Raji (cell line): ENCODE data around the gene MVB12B.

Experiments used
- POLR2A ChIP-seq: IDR thresholded peaks from 2 replicates; pipeline ENCODE4 v1.6.1; 2011; ENCODE audit warnings: low read depth, low read length, control low read depth; ENCODE audit not compliant: insufficient read depth

MVB12B gene

DNA sequence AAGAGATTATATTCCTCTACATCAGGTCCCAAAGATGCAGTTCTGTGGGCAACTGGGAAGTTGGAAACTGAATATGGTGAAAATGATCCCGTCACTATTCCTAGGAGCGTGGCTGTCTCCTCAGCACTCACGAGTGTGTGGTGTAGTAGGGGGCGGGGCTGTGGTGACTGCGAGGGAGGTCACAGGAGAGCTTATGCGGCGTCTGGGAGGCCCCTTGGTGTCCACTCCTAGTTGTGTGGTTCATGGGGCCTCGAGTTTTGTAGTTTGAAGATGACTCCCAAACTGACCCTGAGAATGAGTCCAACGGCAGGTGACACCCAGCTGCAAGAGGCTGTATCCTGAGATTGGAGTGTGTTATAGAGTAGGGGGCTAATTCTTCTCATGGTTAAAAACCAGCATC lies 68.2 kb downstream of the MVB12B start:
- no peak for TF ChIP-seq POLR2A

DNA sequence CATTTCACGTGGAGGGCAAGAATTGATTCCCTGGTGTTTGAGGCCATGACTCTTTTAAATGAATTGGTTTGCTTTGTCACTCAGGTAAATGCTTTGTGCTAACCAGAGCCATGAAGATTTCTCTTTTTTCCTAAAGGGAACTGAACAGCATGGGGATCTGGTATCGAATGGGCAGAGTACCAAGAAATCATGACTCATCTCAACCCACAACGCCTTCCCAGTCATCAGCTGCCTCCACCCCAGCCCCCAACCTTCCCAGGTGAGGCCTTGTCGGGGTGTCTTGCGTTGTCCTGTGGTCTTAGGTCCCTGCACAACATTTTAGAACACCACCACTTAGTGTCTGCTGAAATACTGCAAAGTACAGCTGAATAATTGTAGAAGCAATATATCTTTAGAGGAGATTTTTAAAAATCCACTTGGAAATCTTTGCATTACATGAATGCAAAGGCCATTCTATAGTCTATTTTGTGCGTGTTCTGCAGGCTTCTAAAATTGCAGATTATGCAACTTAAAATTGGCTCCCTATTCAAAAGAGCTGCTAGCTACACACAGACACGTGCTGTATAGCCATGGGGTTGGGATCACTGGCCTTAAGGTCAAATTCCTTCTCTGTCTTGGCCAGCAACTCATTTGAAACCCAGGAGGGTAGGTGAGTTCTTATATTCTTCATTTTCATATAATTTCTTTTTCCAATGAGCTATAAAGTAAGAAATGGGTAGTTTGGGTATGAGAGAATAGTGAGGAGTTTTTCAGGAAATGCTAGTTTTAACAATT lies 69.0 kb downstream of the MVB12B start:
- TF ChIP-seq POLR2A, result no peak

DNA sequence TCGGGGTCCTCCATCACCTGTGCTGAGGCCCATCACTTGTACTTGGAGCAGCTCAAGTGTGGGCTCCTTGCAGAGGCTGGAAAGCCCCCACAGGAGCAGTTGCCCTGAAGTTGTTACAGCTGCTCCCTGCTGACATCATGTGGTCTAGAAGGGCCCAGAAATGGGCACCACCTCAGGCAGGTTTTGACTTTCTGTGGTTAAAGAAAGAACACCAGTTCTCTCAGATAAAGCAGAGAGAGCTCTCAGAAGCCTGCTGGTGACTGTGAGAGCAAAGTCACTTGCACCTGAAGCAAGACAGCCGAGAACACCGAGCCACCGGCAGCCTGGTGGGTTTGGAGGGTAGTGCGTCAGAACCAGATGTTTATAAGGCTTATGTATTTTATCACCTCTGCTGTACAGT lies 70.4 kb downstream of the MVB12B start:
- TF ChIP-seq POLR2A, result no peak

DNA sequence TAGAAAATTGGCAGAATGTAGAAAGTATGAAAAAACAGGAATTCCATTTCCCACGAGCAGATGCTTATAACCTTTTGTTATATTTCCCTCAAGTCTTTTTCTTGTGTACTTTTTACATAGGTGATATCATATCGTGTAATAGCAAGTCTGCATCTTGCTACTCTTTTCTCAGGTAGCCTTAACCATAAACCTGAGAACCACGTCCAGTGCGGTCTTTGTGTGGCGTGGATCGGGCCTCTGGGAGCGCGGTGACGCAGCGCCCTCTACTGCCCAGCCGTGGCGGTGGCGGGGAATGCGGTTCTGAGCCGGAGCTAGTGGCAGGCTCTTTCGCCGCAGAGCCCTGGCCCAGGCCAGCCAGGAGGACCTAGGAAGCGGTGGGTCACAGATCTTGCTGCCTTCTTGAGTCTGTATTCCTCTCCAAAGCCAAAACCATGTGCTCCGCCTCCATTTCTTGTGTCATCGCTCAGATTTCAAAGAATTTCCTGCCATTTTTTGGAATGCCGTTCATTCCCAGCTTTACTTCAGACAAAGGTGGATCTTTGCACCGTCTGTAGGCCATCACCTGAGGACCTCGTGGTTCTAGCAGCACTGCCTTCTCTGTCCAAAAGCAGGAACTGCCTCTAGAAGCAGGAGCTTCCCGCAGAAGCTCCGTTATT lies 71.9 kb downstream of the MVB12B start:
- TF ChIP-seq POLR2A, result no peak

DNA sequence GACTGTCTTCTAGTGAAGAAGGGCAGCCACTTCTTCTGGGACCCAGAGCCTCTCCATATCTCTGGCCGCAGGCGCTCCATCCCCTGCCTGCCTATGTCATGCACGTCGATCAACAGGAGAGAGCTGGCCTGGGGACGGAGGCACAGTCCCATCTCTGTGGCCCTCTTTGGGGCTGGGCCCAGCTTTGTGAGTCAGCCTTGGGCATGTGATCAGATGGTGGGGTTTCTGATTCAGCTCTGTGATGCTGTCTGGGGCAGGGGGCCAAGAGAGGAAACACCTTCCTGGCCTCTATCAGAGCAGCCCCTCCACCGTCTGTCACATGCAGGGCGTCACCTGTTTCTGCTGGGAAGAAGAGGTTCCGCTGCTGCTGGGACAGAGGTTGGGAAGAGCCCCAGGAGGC lies 72.6 kb downstream of the MVB12B start:
- no peak for TF ChIP-seq POLR2A

DNA sequence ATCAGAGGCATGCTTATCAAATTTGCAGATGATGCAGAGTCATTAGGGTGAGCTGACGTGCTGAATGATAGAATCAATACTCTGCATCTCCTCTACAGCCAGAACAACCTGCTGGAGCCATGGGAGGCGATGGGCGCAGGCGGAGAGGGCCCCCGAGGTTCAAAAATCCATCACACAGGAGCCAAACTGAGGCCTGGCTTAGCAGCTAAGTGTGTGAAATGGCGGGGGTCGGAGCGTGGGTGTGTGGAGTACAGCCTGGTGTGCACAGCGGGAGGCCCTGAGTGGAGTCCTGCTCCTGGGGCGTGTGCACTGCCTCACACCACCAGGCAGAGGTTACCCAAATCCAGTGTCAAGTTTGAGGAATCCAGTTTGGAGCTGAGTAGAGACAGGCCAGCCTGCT lies 73.2 kb downstream of the MVB12B start:
- TF ChIP-seq POLR2A, result no peak

DNA sequence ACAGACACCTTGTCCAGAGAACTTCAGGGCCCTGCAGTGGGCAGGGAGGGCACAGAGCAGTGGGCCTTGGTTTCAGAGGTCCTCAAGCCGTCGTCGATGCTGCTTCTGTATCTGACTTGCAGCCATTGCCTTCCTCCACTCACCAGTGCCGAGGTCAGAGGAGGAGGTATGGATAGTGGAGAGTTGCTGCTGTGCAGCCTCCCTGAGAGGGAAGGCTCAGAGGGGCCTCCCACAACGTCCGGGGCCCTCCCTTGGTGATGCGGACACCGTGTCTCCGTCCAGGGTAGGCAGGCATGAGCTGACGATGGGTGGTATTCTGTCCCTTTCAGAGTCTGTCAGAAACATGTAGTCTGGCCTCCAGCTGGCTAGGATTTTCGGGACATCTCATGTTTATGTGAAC lies 73.9 kb downstream of the MVB12B start:
- no peak for TF ChIP-seq POLR2A

DNA sequence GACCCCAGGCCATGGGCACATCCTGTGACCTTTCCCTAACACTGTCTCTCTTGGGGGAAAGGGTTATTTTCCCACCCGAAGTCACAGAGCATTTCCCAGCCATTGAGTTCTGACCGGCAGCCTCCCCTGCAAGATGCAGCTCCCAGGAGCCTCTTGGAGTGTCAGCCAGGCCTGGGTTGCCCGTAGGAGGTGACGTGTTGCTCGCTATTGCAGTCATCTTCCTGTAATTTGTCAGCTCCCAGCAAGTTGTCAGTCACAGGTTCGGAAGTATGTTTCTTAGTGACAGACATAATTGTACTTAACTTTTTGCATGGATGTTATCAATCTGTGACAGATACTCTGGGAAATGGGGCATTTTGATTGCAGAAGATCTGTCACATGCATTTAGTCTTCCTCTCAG lies 74.5 kb downstream of the MVB12B start:
- TF ChIP-seq POLR2A, result no peak

DNA sequence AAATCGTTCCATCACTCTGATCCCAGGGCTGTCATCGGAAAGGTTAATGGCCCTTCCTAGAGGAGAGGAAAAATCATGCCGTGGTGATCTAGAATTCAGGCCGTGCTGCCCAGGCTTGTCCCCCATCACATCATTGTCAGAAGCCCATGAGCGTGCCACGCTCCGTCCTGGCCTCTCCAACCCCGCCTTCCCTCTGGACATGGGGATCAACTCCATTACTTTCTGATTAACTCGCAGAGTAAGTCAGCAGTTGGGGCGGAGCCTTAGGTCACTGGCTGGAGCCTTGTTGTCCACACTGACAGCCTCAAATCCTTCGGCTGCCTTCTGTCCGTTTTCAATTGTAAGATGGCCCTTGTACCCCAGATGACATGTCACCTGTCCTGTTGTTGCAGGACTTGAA lies 75.0 kb downstream of the MVB12B start:
- no peak for TF ChIP-seq POLR2A

DNA sequence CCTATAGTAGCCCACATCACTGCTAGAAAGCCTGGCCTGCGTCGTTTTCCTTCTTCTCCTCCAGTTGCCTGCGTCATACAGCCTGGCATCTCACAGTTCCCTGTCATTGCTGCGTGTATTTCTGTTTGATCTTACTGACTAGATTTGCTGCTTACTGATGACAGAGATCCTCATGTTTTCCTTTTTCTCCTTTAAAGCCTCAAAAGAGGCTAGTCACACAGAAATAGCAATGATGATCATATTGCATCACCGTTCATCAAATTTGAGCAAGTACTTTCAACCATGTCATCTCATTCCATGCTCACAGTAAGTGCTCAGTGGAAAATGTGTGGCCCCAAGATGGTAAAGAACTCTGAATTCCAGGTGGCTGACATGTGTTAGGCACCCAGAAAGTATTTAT lies 76.8 kb downstream of the MVB12B start:
- TF ChIP-seq POLR2A, result no peak

DNA sequence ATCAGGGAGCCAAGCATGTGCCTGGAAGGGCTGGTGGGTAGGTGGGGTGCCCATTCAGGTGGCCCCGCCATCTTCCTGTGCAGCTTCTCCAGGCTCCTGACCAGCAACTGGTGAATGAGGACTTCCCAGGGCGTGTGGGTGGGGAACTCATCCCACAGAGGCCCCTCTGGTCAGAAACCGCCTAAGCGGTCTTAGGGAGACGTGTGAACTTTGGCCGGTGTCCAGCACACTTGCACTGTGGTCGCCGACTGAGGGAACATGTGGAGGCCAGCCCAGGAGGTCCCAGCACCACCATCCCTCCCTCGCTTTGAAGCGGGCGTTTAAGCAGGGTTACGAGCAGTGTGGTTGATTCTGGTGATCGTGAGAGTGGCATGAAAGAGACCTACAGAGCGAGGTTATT lies 77.8 kb downstream of the MVB12B start:
- no peak for TF ChIP-seq POLR2A

DNA sequence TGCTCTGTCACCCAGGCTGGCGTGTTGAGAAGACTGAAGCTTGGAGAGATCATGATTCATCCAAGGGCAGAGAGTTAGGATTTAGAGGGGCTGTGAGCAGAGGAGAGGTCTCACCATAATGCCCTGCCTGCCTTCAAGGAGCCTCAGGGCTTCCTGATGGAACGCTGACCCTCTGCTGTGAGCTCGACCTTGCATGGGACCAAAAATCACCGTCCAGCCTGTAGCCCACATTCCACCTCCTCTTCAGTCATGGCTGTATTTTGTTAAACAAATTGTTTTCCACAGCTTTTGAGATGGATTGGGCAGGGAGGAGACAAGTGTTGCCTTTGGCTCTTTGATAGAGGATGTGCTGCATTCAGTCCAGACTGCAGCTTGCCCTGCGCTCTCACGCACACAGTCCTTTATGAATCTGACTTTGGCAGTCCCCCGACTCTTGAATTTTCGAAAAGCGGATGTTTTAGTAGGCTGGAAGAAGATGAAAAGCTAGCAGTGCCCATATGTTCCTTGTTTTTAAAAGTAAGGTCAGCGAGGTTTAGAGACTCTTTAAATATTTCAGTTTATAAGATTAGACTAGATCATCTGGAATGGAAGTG lies 79.5 kb downstream of the MVB12B start:
- no peak for TF ChIP-seq POLR2A

DNA sequence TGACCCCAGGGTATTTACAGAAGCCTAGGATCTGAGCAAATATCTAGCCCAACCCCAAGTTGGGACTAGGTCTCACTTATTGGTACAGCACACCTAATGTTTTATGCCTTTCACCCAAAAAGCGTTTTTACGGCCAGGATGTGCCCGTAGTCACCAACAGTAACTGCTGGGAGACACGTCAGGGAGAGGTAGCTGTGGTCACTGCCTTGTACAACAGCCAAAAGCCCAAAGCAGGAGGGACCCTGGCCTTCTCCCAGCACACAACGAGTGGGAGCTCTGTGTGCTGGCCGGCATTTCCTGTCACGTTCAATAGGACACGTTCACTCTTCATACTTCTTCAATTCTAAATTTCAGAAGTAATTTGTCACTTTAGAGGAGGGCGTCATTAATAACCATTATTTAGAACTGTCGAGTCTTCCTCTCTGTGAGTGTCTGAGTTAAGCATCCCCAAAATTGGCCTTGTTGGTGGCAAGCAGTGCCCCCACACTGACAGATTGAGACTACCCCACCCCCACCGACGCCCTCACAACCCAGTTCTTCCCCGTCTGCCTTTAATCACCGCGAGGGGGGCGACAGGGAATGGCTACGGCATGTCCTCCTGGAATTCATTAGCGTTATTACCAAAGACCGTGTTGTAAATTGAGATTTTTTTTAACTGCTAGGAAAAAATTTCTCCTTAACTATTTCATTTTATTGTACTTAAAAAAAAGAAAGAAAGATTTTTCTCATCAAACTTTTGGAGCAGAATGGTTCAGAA lies 80.7 kb downstream of the MVB12B start:
- no peak for TF ChIP-seq POLR2A

DNA sequence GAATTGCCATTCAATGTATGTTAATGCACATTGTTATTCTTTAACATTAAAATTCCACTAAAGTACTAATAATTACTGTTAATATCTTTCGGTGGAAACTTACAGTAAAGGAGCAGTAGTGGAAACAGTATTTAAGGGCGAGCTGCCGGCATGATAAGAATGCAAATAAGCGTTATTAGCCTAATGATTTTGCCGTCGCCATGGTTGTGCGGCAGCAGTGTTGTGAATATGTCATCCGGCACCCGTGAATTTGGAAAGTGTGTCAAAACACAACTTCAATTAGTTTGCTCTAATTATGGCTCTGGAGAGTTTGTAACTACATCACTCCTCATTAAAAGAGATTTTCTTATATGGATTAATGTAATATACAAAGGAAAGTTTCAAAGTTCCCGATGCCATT lies 81.4 kb downstream of the MVB12B start:
- no peak for TF ChIP-seq POLR2A

DNA sequence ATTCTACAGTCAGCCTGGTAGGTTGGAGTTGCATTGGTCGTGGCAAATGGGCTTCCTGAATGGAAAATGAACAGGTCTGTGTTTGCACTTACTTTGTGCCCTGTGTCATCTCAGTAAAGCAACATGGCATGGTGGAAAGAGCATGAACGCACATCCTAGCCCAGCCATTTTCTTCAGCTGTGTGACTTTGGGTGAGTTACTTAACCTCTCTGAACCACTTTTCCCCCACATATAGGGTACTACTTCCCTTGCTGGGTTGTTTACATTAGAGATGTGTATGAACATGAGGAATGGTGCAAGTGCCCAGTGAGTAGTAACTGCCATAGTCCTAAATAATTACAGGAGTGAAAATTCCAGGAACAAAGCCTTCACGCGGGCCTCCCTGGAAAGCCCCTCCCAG lies 83.6 kb downstream of the MVB12B start:
- TF ChIP-seq POLR2A, result no peak
